GM21447 (cell line): ENCODE results near the gene TPTE2.
A peak's percentile ranks its signal among the peaks of the same experiment; 100 is the strongest.
"Not testable (repeated sequence)": the region's sequence is repeated elsewhere in the genome, so short reads cannot be mapped to it uniquely, and the experiment has no call there.

Experiments used
- ATAC-seq: cut with Tn5 transposase; IDR thresholded peaks from one replicate; pipeline ENCODE4 v1.9.1; 2021; ENCODE audit not compliant: unreplicated experiment

Gene TPTE2

DNA sequence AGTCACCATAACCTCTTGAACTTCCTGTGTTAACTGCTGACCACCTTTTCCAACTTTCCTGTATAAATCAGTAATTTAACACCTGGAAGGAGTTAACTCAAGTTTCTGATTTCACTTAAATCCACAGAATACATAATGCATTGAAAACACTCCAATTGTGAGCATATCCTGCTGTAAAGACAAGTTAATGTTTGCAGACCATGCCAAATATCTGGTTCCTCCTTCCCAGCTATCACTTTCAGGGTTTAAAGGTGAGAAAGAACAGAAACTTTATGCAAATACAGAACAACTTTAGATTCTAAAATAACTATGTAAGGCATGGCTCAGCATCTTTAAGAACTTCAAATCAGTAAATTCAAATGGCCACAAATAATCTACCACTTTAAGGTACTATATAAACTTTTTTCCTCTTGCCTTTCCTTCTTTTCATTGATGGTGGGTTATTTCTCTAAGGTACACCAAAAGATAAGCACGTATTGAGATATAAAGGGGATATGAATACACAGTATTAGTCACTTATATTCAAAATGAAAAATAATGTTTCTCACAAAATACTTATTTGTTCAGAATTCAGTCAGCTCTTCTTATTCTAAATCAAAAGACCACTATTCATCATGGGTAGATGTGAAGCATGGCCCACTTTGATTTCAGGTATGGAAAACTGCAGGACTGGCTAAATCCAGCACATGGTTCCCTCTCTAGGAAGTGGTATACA is 6.6 kb upstream of the TPTE2 start:
- peak; percentile 77 for ATAC-seq

DNA sequence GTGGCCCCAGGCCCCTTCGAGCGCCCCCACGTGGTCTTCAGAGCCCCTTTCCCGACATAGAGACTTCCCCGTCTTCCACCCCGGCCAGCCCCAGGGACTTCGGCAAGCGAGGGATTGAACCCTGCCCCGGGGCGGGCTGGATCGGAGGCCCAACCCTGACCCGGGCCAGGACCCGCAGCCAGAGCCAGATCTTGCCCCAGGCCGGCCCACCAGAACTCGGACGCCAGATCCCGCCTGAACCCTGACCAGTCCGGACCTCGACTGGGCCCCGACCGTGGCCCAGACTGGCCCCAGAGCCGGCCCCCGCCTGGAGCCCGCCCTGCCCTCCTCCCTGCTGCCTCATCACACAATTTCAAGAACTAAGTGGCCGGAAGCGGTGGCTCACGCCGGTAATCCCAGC is 253 bp upstream of the TPTE2 start:
- no peak for ATAC-seq

DNA sequence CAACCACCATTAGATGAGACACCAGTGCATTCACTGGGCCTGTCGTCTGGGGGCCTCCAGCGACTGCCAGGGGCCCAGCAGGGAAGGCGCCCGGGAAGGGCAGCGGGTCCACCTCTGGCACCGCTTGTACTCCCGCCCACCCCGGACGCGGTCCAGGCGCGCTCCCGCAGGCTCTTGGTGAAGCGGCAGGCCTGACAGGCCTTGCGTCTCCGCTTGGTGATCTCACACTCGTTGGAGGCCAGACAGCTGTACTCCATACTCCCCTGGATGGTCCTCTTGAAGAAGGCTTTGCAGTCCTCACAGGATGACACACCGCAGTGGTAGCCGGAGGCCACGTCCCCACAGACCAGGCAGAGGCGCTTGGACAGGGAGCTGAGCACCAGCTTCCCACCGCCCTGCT is 660 bp downstream of the TPTE2 start:
- not testable (repeated sequence) for ATAC-seq

DNA sequence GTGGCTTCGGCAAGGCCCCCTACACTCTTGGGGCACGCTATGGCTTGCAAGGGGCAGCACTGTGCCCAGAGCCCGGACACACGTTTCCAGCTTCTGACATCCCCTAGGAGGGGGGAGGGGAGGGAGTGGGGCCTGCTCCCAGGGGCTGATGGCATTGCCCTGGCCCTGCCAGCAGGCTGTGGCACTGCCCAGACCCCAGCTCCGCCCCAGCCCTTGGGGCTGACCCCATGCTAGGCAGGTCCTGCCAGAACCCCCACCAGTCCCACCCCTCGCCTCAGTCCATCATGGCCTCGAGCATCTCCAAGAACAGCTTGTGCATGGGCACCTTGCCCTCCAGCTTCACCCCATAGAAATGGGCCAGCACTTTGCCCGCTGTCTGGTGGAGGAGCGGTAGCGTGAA is 1.6 kb downstream of the TPTE2 start:
- ATAC-seq, result not testable (repeated sequence)

DNA sequence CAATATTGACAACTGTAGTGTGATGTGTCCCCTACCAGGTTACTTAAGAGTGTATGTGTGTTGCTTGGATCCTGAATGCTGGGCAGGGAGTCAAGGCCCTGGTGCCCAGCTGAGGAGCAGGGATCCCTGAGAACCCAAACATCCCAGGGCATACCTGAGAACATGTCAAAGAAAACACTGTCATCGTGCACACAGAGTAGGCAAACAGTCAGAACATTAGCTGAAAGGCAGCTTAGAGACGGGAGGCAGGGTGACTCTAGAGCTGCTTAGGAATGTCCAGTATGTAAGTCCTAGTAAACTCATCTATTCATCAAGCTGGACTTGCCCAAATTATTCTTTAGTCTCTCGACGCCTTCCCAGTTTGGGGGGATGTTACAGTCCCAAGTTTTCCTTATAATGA is 4.0 kb downstream of the TPTE2 start:
- ATAC-seq, result not testable (repeated sequence)

DNA sequence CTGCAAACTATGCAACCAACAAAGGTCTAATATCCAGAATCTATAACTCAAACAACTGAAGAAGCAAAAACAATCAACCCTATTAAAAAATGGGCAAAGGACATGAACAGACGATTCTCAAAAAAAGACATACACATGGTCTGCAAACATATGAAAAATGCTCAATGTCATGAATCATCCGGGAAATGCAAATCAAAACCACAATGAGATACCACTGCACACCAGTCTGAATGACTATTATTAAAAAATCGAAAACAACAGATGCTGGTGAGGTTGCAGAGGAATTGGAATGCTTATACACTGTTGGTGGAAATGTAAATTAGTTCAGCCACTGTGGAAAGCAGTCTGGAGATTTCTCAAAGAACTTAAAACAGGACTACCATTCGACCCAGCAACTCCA is 12.1 kb downstream of the TPTE2 start:
- ATAC-seq, result not testable (repeated sequence)

DNA sequence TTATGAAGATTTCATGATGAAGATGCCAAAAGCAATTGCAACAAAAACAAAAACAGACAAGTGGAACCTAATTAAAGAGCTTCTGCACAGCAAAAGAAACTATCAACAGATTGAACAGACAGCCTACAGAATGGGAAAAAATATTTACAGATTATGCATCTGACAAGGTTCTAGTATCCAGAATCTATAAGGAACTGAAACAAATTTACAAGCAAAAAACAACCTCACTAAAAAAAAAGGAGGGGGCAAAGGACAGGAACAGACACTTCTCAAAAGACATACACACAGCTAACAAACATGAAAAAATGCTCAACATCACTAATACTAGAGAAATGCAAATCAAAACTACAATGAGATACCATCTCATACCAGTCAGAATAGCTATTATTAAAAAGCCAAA is 35.7 kb downstream of the TPTE2 start:
- peak; percentile 76 for ATAC-seq

DNA sequence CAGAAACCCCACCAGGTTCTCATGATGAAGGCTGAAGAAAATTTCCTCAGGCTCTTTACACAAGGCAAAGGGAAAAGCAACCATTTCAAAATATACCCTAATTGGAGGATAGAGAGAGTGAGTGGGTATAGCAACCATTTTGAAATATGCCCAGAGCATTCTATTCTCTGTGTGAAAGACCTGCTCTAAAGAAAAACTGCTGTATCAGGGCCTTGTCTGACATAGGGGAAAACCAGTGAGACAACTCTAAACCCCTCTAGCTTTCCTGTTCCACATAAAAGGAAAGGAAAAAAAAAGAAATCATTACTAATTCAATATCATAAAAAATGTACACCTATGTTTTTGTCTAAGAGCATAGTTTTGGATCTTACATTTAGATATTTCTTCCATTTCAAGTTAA is 42.3 kb downstream of the TPTE2 start:
- no peak for ATAC-seq

DNA sequence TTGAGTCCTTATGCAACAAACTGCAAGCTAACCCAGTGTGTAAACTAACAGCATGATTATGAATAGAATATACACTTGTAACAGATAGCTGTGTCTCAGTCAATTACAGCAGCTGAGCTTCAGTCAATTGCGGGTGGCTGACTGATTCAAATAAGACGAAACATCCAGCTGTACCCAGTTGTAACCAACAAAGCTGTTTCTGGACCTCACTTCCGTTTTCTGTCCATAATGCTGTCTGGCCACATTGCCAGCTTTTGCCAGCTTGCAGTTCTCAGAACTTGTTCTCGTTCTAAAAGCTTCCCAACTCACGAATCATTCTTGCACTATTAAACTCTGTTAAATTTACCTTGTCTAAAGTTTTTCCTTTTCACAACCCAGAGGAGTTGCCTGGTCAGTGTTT is 53.7 kb downstream of the TPTE2 start:
- not testable (repeated sequence) for ATAC-seq

DNA sequence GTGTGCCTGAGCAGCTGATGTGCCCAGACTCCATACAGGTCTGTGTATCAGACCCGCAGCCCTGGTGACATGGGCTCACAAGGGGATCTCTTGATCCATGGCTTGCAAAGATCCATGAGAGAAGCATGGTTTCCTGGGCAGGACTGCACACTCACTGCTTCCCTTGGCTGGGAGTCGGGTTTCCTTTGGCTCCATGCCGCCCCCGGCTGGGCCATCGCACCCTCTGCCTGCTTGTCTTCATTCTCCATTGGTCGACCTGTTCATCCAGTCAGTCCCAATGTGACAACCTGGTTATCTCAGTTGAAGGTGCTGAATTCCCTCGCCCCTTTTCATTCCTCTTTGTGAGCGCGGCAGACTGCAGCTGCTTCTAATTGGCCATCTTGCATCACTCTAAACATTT is 101.2 kb downstream of the TPTE2 start:
- ATAC-seq, result not testable (repeated sequence)

DNA sequence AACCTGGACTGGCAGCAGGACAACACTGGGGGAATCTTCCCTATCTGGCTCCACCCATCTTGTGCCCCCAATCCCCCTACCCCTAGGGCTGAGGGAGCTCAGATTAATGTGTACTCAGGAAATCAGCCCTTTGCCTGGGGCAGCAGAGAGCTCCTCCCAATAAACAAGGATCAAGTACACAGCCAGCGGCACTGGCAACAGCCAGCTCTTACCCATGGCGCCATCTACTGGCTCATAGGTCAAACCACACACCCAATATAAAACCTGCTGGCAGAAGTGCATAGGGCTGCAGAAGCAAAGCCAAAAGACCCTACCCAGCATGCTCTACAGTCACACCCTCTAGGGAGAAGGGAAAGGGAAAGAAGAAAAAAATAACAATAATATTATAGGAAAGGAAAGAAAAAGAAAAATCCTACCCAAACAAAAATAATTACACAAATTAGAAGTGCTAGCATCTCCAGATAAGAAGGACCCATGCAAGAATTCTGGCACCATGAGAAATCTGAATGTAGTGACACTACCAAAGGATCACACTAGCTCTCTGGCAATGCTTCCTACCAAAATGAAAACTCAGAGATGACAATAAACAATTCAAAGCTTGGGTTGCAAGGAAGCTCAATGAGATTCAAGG is 122.2 kb downstream of the TPTE2 start:
- not testable (repeated sequence) for ATAC-seq

DNA sequence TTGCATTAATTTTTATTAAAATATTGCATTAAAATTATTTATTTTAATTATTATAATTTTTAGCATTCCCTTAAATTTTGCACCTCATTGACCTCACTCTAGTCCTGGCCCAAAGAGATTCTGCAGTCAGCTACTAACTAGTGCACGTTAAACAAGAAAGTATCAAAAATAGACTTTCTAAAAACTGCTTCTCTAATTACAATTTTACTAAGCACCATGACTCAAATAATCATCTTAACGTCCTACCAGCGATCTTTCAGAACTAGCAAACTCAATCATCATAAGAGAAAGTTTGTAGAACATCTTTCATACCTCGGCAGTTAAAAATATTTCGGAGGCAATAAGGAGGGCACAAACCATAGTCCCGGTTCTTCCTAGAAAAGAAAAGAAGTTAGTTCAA is 123.6 kb downstream of the TPTE2 start:
- not testable (repeated sequence) for ATAC-seq

DNA sequence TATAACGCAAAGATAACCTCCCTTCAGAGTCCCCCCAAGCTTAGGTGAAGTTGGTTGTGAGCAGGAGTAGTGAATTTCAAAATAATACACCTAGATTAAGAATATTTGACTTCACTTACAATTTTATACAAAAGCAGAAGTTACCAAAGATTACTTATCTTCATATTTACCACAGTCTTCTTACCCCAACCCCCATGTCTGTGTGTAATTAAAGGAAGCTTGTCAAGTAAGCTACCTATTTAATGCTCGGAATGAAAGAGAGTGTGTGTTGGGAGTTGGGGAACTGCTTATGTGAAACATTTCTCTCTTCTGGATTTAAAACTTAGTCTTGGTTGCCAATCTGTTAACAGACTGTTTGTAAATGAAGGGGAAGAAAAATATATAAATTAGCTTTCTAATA is 139.1 kb downstream of the TPTE2 start:
- not testable (repeated sequence) for ATAC-seq

DNA sequence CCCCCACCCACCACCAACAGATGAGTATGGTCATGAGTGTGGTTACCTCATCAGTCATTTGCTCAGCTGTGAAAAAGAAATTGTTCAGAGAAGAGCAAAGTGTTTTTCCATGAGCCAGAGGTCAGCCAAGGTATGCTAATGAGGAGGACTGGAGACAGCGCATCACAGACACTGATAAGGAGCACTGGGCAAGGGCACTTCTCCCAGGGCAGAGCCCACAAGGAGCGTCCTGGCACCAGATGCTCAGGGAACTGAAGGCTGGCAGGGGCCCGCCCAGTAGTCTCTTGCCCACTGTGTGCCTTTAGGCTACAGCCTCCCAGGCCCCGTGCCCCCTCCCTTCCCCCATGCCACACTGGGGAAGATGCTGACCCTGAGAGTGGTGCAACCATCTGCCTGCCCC is 148.8 kb downstream of the TPTE2 start:
- not testable (repeated sequence) for ATAC-seq

DNA sequence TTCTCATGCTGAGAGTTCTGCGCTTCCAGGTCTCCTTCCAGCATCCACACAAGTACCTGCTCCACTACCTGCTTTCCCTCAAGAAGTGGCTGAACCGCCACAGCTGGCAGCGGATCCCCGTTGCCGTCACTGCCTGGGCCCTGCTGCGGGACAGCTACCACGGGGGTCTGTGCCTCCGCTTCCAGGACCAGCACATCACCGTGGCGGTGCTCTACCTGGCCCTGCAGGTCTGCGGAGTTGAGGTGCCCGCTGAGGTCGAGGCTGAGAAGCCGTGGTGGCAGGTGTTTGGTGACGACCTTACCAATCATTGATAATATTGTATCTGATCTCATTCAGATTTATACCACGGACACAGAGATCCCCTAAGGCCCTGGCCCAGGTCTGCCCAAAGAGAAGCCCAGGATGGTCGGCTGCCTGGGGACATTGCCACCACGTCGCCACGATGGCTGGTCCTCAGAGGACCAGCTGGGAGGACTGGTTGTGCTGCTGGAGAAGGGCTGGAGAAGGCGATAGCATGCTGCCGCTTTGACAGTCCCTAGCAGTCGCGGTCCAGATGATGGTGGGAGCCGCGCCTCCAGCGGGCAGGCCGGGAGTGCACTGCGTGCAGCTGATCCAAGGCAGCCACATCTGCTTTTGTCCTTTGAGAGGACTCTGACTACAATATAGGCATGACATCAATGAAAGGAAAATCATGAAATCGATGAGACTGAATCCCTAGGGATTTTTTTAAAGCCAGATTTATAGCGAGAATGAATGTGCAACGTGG is 178.4 kb downstream of the TPTE2 start:
- ATAC-seq, result not testable (repeated sequence)

DNA sequence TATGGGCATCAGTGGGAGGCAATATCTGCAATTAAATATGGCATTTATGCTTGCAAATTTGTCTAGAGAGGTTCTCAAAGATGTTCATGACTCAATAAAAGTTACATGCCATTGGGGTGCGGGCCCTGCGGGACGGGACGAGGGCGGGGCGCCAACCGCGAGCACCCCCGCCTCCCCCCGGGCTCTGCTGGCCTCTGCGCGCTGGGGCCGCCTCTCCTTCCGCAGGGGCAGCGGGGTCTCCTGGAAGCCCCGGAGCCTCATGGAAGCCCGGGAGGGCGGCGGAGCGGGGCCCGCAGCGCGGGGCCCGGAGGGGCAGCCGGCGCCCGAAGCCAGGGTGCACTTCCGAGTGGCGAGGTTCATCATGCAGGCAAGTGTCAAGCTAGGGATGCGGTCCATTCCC is 179.2 kb downstream of the TPTE2 start:
- ATAC-seq, result no peak
